Retinal pigment epithelial cell (primary cell): ENCODE results near the gene TNFRSF19.

Experiments used
- DNase-seq: peaks from one replicate; pipeline ENCODE4 v3.0.0-alpha.2; 2010; ENCODE audit warnings: low read depth
- H3K4me3 ChIP-seq: 2 replicates; pipeline ENCODE4 v1.5.1; 2011; ENCODE audit warnings: mild to moderate bottlenecking, low read length, control low read depth, moderate library complexity
- TF ChIP-seq, protein P1 (sequence below): conservative IDR thresholded peaks from 2 replicates; pipeline ENCODE4 v1.5.1; 2011; ENCODE audit warnings: low read depth, low read length, control low read depth, inconsistent platforms

TNFRSF19 gene

DNA sequence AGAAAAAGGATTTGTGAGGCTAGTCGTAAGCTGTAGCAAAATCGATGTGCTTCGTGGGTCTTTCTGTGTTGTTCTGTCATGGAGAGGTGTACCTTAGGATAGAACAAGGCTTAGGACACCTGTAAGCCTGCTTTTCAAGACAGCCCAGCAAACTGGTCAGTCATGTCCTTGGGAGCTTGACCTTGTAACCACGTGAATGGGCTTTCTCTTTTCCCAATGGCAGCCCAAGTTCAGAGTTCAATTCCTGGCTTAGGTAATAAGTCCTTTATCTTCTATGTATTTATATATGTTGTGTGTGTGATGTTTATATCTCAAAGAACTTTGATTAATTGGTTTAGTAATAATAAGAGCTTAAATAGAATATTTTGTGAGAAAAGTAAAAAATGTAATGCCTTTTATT, 112.9 kb downstream of the TNFRSF19 start:
- TF ChIP-seq, protein P1, sequence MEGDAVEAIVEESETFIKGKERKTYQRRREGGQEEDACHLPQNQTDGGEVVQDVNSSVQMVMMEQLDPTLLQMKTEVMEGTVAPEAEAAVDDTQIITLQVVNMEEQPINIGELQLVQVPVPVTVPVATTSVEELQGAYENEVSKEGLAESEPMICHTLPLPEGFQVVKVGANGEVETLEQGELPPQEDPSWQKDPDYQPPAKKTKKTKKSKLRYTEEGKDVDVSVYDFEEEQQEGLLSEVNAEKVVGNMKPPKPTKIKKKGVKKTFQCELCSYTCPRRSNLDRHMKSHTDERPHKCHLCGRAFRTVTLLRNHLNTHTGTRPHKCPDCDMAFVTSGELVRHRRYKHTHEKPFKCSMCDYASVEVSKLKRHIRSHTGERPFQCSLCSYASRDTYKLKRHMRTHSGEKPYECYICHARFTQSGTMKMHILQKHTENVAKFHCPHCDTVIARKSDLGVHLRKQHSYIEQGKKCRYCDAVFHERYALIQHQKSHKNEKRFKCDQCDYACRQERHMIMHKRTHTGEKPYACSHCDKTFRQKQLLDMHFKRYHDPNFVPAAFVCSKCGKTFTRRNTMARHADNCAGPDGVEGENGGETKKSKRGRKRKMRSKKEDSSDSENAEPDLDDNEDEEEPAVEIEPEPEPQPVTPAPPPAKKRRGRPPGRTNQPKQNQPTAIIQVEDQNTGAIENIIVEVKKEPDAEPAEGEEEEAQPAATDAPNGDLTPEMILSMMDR: no peak
- H3K4me3 ChIP-seq: no peak overlapping the region
- no peak for DNase-seq

DNA sequence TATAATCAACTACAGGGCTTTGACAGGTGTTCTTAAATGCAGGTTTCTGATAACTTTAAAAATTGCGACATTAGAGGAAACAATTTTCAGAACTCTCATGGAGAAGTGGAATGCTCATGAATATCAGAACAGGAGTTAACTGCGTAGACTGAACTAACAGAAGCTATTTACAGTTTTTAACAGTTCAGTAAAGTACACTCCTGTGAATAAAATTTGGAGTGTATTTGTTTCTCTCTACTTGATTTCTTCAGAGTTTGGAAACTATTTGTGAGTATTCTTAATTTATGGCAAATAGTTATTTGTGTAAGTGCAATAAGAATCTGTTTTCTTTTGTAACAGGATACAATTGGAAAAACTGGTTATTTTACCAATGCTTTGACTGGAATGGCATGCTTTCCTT, 114.4 kb downstream of the TNFRSF19 start:
- no peak overlapping the region for H3K4me3 ChIP-seq
- DNase-seq: no peak
- TF ChIP-seq, protein P1: no peak

DNA sequence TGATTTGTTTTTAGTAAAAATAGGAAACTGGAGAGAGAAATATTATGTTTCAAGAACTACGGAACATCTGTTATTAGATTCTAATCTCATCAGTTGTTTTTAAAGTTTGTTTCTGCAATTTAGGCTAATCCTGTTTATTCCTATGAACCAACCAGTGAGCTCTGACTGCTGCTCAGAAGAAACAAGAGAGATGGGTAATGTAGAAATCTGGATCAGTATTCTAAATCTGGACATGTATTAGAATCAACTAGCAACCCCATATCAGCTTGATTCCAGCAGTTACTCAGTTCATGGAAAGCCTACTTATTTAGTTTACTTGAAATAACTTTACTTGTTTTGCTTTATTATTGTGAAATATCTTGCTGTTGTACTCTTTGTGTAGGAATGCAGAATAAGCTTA, 115.2 kb downstream of the TNFRSF19 start:
- H3K4me3 ChIP-seq: no peak overlapping the region
- DNase-seq: no peak
- TF ChIP-seq, protein P1: no peak

DNA sequence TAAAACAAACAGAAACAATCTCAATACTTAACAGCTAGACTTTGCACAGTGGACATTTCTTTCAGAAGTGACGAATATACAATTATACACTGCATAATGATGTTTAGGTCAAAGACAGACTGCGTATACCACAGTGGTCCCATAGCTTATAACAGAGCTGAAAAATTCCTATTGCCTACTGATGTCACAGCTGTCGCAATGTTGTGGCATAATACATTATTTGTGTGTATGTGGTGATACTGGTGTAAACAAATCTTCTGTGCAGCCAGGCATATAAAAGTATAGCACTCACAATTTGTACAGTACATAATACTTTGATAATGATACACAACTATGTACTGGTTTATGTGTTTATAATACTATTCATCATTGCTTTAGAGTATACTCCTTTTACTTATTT, 116.7 kb downstream of the TNFRSF19 start:
- no peak for DNase-seq
- TF ChIP-seq, protein P1: no peak
- no peak overlapping the region for H3K4me3 ChIP-seq

DNA sequence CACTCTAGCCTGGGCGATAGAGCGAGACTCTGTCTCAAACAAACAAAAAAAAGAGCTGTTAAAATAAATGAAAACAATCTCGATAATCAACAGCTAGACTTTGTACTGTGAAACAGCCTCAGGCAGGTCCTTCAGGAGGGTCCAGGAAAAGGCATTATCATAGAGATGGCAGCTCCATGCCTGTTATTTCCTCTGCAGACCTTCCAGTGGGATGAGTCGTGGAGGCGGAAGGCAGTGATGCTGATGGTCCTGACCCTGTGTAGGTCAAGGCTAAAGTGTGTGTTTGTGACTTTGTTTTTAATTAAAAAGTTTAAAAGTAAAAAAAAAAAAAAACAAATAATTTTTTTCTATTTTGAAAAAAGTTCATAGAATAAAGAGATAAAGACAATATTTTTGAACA, 117.4 kb downstream of the TNFRSF19 start:
- no peak overlapping the region for H3K4me3 ChIP-seq
- TF ChIP-seq, protein P1: no peak
- no peak for DNase-seq

DNA sequence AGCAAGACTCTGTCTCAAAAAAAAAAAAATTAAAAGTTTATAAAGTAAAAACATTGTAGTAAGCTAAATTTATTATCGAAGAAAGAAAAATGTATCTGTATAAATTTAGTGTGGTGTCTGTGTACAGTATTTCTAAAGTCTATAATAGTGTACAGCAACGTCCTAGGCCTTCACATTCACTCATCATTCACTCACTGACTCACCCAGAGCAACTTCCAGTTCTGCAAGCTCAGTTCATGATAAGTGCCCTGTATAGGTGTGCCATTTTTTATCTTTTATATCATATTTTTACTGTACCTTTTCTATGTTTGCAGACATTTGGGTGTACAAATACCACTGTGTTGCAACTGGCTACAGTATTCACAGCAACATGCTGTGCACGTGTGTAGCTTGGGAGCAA, 118.1 kb downstream of the TNFRSF19 start:
- TF ChIP-seq, protein P1: no peak
- no peak overlapping the region for H3K4me3 ChIP-seq
- DNase-seq: no peak

DNA sequence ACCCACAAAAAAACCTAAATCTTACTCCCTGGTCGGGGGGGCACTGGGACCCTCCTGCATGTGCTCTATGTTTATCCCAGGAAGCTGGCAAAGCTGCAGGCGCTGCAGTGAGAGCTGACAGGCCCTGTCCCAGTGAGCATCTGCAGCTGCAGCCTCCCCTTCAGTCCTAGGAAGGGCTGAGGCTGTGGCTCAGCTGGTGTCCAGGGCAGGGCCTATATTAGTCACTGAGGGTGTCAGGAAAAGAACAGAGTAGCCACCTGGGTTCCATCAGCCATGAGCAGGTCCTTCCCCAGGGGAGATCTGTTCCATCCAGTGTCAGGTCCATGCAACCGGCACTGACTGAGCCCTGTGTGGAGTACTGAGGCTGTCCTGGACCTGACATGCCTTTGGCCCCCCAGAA, 120.5 kb downstream of the TNFRSF19 start:
- DNase-seq: no peak
- no peak overlapping the region for H3K4me3 ChIP-seq
- TF ChIP-seq, protein P1: no peak
